ENCODE data around the gene OFD1.

GRCh38 chrX:13775837-13776236 is 41.3 kb downstream of the OFD1 start:
- TF ChIP-seq, protein P1, sequence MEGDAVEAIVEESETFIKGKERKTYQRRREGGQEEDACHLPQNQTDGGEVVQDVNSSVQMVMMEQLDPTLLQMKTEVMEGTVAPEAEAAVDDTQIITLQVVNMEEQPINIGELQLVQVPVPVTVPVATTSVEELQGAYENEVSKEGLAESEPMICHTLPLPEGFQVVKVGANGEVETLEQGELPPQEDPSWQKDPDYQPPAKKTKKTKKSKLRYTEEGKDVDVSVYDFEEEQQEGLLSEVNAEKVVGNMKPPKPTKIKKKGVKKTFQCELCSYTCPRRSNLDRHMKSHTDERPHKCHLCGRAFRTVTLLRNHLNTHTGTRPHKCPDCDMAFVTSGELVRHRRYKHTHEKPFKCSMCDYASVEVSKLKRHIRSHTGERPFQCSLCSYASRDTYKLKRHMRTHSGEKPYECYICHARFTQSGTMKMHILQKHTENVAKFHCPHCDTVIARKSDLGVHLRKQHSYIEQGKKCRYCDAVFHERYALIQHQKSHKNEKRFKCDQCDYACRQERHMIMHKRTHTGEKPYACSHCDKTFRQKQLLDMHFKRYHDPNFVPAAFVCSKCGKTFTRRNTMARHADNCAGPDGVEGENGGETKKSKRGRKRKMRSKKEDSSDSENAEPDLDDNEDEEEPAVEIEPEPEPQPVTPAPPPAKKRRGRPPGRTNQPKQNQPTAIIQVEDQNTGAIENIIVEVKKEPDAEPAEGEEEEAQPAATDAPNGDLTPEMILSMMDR (IDR thresholded peaks at IDR 0.05; ENCODE audit: low read depth, low read length, poor library complexity, severe bottlenecking) = no peak
- TF ChIP-seq EZH2phosphoT487 (IDR thresholded peaks at IDR 0.05; ENCODE audit: borderline replicate concordance, low read length) = no peak
